Esophagus mucosa (tissue), 1 donor: ENCODE measurements around the gene PWP1. TPM values are rescaled to one million over a fixed set of nuclear protein-coding genes. Genes with fewer than 3 reads are reported as not detected.
"Not testable (repeated sequence)": the region's sequence is repeated elsewhere in the genome, so short reads cannot be mapped to it uniquely, and the experiment has no call there.

ENCODE experiments used
- ATAC-seq: fragments of 200-7000 bp; cut with Tn5 transposase; one replicate; pipeline ENCODE4 v1.9.1; 2020
- total RNA-seq: library from RNA; stranded (reverse); gene quantifications from one replicate; pipeline ENCODE4 v1.2.4, GENCODE V29; 2023
- donor health status: DM: yes; HTN: yes; CAD: no.

Gene PWP1
- total RNA-seq, 1 donor from 2014 or later: 27.0 TPM

DNA sequence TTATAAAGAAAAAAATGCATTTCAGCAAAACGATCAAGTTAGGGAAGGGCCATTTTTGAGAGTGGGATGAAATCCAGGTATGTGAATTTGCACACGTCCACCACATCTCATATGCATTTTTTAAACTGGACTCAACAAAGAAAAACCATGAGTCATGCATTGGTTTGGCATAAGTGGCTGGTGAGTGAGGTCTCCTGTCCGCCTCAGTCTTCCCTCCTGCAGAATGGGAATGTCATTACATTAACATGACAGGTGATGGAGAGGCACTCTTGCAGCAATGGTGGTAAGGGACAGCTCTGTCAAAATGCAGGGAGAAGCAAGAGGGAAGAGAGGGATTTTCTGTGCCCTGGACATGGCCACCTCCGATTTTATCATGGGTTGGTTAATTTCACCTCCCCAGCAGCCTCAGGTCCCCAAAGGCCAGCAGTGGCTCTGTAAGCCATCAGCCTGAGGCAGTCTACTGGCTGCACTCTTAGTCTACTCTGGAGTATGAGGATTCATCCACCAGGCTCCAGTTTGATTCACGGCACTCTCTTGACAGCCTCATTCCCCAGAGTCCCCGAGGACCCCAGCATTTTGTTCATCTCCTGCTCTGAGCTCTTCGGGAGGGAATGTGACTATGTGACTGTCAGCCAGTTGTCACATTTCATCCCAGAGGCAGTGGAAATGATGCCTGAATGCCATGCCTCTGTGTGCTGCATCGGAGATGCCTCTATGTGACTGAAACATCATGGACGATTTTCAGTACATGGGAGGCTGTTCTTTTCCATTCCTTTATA is 17.1 kb upstream of the PWP1 start:
- ATAC-seq: no peak

DNA sequence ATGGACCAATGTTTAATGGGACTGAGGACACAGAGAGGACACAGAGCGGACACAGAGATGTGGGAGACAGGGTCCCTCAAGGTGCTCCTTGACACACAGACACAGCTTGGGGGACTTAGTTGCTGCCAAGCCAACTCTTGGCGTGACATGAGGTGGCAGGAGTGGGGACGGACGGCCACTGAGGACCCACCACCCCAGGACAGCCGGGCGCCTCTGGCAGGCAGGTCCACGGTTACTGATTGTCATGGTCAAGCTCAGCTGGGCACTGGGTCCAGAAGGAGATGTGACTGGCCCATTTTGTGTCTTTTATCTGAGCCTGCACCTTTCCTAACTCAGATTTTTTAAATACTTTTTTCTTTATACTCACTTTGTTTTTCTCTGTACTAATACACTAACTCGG is 15.7 kb upstream of the PWP1 start:
- no peak for ATAC-seq

DNA sequence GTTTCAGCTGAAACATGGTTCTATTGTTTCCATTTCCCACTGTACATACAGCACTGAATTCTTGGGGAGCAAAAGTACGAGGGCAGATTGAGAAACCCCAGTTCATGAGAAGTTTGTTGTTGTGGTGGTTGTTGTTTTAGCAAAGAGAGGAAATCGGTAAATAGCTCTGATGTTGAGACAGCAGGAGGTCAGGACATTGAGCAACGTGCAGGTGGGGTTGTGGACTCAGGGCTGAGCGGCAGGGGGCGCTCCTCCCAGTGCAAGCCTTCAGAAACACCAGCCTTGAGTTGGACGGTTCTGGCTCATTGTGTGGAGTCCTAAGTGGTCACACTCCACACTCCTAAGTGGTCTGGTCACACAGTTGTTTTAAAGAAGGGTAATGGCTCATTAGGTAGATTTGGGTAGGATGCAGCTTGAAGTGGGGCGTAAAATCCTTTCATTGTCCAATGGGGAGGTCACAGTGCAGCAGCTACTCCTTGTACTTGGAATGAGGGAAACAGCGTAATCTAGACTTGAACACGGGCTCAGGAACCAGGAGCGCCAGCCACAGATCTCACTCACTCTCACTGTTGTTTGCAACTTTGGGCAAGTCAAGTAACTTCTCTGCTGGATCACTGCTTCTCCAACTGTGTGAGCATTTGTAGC is 14.5 kb upstream of the PWP1 start:
- ATAC-seq: peak; percentile 54

DNA sequence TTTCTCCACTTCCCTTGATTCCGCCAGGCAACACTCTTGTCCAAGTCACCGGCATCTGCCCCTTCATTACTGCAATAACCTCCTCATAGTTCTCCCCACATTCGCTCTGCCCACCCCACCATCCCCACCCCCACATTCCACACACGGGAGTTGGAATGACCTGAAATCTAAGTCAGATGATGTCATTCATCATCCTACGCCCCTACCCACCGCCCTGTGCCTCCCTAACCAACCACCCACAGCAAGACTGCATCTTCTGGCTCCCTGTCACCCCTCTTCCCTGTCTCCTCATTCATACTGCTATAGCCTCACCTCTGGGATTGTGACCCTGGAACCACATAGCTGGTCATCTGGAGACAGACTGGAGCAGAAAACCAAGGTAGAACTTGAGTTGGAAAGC is 7.9 kb upstream of the PWP1 start:
- no peak for ATAC-seq

DNA sequence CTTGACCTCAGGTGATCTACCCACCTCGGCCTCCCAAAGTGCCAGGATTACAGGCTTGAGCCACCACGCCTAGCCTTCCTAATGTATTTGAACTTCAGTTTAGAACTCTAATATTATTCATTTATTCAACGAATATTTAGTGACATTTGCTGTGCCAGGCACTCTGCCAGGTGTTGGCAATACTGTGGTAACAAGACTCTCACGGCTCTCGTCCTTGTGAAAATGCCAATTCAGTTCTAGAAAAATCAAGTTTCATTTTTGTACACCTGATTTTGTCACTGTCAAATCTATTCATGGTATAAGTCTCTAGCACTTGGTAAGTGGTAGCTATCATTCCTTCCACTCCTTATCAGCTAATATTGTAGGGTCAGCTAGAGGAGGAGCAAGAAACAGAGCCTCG is 6.3 kb upstream of the PWP1 start:
- ATAC-seq: no peak

DNA sequence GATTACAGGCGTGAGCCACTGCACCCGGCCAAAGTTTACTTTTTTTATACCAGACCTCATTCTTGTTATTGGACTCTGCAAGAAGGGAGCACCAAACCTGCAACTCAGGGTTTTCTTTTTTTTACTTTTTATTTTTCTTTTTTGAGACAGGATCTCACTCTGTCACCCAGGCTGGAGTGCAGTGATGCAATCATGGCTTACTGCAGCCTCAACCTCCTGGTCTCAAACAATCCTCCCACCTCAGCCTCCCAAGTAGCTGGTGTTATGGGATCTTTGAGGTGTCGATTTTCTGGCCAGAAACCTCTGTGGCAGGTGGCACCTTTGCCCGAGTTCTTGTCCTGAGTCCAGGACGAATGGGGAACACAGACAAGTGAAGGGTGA is 4.2 kb upstream of the PWP1 start:
- no peak for ATAC-seq

DNA sequence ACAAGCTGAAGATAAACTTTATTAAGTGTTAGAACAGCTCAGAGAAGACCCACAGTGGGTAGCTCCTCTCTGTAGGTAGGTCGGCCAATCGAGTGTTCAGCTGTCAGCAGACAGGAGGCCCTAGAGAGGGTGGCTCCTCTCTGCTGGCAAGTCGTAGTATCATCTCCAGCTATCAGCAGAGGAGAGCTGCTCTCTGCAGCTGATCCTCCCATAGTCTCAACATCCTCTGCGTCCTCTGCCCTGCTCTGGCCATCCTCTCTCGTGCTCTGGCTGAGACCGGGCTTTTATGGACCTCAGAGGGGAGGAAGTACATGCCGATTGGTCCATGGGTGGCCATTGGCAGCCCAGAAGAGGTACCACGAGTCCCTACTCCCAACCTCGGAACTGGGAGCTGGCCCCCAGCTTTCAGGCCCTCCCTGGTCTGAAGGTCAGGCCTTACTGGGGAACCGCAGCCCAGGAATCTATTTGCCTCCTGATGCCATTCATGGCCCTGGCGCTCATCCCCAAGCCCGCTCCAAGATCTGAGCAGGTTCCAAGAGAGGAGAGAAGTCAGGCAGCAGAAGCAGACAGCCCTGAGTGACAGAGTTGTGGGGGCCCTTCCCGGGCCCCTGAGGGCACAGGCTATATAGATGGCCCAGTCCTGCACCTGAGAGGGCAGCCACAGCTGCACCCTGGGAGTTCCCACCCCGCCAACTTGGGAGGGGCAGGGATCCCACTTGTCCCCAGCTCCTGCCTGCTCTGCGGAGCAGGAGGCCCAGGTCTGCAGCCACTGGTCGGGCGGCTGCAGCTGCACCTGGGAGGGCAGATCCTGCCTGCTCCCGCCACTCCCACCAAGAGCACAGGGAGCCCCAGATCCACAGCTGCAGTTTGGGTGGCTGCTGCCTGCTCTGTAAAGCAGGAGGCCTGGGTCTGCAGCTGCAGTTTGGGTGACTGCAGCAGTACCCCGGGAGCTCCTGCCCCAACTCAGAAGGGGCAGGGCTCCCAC is 3.5 kb upstream of the PWP1 start:
- no peak for ATAC-seq

DNA sequence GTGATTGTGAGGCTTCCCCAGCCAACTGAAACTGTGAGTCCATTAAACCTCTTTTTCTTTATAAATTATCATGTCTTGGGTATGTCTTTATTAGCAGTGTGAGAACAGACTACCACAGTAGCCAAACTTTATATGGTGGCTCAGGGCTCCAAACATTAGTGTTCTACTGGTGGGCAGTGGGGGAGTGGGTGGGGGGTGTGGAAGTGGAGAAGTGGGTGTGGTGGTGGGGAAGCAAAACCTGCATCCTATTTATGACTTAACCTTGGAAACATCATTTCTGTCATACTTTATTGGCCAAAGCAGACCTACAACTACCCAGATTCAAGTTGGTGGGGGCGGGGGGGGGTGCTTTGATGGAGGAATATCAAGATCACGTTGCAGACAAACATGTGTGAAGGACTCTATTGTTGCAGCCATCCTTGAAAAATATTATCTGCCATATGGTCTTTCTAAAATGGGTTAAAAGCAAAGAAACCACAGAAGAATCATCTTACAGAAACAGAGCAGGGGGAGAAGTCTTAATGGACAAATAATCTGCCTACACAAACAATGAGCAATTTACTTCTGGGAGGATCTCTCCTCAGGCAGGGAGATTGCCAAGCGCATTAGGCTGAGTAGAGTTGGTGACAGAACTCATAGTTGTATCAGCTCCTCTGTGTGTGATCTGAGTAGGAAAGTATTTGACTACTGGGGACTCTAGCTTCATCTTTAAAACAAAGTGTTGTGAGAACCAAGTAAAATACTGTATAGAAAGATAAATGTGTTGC is 1.4 kb upstream of the PWP1 start:
- no peak for ATAC-seq

DNA sequence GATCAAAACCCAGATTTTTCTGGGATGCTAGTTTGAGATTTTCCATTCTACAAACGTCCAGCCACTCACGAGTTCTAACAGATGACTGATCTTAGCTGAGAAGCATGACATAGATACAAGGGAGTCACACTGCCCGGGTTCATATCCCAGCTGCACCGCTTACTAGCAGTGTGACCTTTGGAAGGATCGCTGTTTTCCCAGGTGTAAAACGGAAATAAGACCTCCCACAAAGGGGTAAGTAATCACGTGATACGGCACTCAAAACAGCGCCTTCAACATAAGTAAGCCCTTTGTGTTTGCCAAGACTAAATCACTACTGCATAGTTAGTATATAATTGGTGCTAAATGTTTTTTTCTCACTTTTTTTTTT is 624 bp upstream of the PWP1 start:
- peak; percentile 14 for ATAC-seq

DNA sequence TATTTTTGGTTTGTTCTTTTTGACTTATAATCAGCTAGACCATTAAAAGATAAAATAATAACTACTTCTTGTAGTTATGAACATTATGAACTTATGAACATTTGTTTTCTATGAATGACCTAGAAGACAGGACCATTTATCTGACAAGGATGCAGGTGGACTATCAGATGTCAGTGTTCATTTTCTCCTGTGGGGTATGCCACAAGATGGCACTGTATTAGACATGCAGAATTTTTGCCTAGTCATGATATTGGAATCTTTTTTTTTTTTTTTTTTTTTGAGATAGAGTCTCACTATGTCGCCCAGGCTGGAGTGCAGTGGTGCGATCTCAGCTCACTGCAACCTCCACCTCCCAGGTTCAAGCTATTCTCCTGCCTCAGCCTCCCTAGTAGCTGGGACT is 10.2 kb downstream of the PWP1 start:
- ATAC-seq: peak; percentile 37

DNA sequence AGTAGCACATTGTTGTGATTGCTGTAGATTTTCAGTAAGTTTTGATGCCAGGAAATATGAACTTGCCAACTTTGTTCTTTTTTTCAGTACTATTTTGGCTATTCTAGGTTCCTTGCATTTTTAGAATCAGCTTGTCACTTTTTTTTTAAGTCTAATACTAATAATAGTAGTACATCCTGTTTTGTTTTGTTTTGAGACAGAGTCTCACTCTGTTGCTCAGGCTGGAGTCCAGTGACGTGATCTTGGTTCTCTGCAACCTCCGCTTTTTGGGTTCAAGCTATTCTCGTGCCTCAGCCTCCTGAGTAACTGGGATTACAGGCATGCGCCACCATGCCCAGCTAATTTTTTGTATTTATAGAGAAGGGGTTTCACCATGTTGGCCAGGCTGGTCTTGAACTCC is 16.5 kb downstream of the PWP1 start:
- ATAC-seq: no peak

DNA sequence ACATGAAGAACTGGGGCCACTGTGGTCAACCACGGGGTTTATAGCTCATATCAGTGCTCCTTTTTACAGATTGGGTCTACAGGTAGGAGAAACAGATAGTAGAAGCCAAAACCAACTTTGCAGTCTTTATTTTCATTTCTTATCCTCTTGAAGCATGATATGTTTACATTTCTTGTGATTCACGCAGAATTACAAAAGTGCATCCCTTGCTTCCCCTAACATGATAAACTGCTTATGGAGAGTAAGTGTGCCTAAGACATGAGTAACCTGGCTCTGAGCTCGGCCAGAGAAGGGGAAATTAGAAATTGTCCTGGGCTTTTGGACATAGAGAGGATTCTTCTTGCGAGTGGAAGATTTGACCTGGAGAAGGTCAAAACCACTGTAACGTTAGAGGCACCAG is 18.4 kb downstream of the PWP1 start:
- ATAC-seq: no peak

DNA sequence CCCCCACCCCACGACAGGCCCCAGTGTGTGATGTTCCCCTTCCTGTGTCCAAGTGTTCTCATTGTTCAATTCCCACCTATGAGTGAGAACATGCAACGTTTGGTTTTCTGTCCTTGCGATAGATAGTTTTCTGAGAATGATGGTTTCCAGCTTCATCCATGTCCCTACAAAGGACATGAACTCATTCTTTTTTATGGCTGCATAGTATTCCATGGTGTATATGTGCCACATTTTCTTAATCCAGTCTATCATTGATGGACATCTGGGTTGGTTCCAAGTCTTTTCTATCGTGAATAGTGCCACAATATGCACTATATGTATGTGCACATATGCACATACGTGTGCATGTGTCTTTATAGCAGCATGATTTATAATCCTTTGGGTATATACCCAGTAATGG is 19.9 kb downstream of the PWP1 start:
- not testable (repeated sequence) for ATAC-seq

DNA sequence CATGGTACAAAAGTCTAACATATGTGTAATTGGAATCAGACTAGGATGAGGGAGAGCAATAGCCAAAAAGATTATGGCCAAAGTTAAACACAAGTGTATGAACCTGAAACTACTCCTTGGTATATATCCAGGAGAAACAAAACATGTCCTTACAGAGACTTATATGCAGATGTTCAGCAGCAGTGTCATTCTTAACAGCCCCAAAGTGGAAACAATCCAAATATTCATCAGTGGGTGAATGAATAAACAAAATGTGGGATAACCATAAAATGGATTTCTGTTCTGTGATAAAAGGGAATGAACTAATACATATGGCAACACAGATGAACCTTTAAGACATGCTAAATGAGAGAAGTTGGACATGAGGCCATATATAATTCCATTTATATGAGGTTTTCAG is 30.2 kb downstream of the PWP1 start:
- ATAC-seq: no peak

DNA sequence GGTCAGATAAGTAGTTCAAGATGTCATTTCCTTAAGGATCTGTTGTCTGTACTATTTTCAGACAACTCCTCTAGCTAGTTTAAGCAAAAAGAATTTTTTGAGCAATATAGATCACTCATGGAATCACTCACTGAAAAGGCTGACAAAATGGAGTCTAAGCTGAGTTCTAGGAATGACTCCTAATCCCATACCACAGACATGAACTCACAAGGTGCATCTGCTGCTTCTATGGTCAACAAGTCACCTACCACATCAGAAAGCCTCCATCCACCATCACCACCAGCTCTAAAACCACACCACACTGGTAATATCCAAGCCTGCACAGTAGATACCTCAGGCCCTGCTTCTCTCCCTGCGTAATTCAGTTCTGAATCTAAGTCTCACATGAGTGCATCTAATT is 33.0 kb downstream of the PWP1 start:
- ATAC-seq: no peak

DNA sequence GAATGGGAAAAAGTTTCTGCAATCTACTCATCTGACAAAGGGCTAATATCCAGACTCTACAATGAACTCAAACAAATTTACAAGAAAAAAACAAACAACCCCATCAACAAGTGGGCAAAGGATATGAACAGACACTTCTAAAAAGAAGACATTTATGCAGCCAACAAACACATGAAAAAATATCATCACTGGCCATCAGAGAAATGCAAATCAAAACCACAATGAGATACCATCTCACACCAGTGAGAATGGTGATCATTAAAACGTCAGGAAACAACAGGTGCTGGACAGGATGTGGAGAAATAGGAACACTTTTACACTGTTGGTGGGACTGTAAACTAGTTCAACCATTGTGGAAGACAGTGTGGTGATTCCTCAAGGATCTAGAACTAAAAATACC is 41.7 kb downstream of the PWP1 start:
- ATAC-seq: not testable (repeated sequence)

DNA sequence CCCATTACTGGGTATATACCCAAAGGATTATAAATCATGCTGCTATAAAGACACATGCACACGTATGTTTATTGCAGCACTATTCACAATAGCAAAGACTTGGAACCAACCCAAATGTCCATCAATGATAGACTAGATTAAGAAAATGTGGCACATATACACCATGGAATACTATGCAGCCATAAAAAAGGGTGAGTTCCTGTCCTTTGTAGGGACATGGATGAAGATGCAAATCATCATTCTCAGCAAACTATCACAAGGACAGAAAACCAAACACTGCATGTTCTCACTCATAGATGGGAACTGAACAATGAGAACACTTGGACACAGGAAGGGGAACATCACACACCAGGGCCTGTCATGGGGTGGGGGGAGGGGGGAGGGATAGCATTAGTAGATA is 42.1 kb downstream of the PWP1 start:
- ATAC-seq: not testable (repeated sequence)

DNA sequence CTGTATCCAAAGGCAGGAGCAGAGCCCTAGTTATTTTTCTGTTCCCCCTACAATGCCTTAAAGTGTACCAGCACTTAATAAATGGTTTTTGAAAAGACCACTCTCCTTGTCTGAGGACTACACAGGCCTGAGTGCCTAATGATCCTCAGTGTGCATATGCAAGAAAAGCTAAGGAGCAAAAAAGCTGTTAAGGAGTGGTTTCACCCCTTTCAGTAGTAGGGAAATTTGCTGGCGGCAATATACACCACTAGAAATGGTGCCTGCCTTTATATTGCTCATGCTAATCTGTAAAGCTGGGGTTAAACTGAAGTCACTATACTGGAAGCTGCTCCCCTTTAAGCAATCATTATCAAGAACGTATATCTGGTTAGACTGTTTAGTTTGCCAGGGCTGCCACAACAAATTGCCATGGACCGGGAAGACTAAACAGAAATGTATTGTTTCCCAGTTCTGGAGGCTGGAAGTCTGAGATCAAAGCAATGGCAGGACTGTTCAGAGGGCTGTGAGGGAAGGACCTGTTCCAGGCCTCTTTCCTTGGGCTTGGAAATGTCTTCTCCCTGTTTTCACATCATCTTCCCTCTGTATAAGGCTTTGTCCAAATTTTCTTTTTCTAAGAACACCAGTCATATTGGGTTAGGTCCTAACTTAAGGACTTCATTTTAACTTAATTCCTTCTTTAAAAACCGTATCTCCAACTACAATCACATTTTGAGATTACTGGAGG is 45.2 kb downstream of the PWP1 start:
- ATAC-seq: peak; percentile 50

DNA sequence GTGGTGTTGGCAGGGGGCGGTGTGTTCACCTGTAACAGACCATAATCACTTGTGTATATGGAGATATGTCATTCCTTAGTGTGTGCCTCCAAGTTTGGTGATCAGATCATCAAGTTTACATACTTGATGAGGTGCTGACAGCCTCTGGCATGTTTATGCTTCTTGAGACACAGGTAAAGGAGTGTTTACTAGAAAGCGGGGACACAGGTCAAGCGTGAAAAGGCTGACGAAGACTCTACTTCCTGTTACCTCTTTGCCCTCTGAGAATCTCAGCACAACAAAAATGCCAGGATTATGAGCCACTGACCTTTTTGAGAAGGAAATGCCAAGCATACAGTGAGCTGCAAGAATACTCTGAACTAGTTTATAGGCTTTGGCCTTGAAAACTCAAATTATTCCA is 45.8 kb downstream of the PWP1 start:
- ATAC-seq: peak; percentile 89

DNA sequence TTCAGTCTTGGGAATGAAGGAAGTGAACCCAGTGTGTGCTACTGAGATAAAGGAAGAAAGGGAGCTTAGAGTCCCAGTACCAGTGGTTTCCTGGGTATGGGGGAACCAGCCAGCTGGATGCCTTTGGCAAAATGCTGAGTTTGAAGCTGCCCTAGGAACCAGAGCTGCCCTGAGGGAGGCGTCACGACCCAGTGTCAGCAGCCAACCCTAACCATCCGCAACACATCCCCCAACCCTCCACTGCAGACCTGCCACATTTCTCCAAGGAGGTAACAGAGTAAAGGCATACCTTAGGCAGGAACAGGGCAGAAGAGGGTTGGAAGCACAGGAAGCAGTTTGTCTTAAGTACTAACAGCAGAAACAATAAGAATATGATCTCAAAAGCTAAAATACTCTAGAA is 46.8 kb downstream of the PWP1 start:
- ATAC-seq: no peak

DNA sequence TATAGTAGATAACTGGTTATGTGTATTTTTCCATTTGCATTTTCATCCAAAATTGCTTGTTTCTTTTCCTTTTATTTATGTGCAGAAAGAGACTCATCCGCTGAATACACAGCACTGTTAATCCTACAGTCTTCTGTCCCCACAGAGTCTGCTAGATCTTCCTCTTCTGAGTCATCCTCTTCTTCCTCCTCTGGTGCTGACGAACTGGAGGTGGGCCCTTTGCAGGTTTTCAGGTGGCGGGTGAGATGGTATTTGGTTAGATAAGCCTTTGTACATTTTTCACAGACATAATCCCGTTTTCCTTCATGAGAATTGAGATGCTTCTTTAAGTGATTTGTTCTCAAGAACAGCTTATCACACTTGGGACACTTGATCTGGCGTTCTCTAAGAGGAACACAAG is 48.5 kb downstream of the PWP1 start:
- ATAC-seq: peak; percentile 34

DNA sequence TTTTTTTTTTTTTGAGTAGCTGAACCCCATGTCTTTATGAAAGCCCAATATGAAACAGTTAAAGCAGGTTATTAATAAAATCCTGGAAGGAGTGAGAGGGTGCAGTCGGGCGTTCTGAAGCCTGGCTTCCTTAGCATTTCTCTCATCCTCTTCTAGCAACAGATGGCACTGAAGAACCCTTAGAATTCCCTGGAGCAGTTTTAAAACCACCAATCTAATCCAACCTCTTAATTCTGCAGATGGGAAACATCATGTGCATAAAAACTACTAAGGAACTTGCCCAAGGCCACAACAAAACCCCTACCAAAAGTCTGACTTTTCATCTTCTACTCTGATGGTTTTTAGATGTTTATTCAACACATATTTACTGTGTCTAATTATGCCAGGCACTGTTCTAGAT is 50.2 kb downstream of the PWP1 start:
- no peak for ATAC-seq
